Epidermal melanocyte (primary cell): Measurements from ENCODE around the gene FABP3.
A peak's percentile ranks its signal among the peaks of the same experiment; 100 is the strongest.

Experiments
- DNase-seq: peaks from one replicate; pipeline ENCODE4 v3.0.0; 2011; ENCODE audit warnings: low spot score; ENCODE audit not compliant: insufficient read length

The FABP3 gene

DNA sequence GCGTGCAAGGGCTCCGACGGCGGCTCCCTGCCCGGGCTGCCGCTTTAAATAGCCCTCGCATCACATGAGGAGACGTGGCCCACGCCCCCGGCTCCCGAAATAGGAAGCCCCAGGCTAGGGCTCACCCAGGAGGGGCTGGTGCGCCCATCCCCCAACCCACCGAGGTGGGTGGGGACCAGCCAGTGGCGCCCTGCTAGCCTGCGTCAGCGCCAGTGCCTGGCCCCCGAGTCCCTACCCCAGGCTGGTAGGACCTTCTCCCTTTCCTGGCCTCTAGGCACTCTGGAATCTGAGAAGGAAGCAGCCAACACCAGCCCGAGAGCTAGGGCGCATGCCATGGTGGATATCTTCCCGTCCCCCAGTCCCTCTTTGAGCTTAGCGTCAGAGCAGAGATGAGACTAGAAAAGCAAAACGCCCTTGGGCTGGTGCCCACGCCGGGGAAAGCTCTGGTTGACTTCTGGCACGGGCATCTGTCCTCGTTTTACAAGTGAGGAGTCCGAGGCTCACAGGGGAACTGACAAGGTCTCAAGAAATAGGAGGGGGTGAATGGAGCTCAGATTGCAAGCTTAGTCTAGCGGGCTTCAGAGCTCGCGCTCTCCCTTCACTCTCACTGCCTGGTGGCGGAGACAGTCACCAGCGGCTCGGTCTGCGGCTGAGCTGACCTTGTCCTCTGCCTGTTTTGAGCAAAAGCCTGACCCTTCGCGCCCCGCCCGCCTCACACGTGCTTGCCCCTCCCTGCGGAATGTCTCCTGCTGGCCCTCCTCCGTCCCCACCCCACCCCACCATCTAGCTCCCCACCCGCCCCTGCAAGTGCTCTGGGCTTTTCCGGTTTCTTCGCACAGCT is at the start of gene FABP3:
TSS of gene FABP3 (minus strand) at position 21 of the 841 bp plus-strand sequence. CDS start 62 bp downstream, outside the sequence.
- peak; percentile 42 for DNase-seq

DNA sequence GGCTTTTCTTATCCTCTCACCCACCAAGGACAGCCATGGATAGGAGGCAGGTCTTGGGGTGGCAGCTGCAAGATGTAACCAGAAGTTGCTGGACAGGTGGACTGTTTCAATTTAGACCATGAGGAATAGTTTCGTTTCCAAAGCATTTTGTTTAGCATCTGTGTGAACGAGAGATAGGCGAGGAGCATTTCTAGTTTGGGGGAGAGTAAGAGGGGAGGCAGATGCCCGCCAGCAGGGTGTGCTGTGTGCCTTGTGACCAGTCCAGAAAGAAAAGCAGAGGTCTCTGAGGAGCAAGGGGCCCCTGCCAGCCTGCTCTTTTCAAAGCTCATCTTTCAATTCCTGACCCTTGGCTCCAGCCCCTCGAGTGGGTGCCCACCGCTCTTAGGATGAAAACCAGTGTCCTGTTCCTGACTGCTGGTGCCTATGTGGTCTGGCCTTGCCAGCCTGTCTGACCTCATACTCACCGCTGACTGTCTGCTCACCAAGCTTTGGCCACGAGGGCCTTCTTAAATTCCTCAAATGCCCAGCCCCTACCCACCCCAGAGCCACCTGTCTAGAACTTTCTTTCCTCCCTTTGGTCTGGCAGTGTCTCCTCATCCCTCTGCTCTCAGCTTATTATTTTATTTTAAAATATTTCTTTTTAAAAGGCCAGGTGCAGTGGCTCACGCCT is 48.6 kb upstream of the FABP3 start:
- no peak for DNase-seq

DNA sequence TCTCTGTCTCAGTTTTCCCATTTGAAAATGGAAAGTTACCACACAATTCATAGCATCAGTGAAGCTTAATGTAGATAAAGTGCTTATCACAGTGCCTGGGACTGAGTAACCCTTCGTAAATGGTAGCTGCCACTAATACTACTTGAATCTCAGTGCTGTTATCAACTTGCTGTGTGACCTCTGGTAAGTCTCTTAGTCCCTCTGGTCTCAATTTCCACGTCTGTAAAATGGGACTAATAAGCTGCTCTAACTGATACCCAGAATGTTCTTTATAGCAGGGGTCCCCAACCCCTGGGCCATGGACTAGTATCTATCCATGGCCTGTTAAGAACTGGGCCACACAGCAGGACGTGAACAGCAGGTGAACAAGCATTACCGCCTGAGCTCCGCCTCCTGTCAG is 47.8 kb upstream of the FABP3 start:
- DNase-seq: no peak

DNA sequence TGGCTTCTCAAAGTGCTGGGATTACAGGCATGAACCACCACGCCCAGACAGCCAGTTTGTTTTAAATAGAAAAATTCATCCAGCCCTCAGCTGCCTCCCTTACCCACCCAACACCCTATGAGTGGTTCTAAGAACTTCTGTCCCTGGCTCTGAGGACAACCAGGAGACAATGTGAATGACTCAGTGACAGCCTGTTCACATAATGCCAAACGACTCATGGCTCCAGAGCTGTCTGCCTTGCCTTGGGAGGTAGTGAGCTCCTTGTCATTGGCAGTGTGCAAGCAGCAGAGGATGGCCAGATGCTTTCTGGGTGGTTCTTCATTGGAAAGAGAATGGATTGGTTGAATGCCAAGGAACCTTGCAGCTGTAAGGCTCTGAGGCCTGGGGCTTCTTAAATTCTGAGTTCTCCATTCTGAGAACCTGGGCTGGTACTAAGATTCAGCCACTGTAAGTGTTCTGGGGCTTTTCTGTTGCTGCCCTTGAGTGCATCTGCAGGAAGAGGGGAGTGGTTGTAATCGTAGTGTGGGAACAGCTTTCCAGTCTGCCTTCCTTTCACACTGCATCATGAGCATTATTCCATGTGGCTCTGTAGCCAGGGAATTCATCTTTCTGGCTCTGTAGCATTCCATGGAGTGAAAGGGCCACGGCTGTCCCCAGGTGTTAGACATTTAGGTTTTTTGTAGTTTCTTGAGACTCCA is 45.9 kb upstream of the FABP3 start:
- DNase-seq: no peak

DNA sequence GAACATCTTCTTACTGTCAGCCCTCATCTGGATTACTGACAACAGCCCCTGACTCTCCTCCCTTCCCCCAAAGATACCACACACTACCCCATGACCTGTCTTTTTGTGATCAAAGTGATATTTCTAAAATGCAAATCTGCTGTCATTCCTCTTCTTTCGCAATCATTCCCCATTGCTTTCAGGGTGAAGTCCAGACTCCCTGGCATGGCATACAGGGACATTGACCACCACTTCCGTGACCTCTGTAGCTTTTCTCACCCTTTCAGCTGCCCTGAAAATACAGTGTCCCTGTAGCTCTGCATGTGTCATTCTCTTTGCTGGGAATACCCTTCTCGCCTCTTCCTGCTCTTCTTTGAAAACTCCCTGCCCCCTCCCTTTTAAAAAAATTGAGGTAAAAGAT is 44.3 kb upstream of the FABP3 start:
- no peak for DNase-seq

DNA sequence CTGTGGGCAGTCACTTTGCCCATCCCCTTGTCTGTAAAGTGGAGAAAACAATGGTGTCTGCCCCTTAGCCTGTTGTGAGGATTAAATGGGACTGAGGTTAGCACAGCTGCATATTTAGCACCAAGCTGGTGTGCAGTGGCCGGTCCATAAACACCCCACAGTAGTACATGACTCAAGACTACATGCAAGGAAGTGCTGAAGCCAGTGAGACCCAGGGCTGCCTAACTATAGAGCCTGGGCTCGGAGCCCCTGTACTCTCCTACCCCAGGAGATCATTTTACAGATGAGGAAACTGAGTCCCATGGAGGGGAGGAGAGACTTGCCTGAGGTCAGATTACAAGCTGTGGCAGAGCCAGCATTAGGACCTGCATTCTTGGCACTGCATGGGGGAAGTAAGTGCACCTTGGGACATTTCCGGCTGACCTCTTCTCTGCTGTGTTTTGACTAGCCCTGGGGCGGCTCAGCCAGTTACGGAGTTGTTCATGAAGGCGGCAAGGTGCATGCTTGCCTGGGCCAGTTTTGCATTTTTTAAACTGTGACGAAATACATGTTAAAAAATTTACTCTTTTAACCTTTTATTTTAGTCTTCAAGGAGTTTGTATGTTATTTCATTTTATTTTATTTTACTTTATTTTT is 43.3 kb upstream of the FABP3 start:
- no peak for DNase-seq

DNA sequence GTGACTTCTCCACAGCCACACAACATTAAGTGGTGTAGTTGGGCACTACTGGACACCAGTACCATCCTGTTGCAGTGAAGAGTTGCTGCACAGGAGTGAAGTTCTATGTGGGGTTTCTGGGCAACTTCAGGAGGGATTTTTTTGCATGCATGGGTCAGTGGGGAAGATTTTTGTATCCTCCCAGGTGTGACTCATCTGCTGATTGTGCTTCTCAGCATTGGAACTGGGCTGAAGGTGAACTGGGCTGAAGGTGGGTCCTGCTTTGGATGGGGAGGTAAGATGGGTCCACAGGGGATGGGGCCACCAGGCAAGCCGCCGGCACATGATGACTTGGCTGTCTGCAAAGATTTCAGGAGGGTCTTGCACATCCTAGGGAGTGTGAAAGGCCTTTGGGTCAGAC is 42.8 kb upstream of the FABP3 start:
- DNase-seq: no peak

DNA sequence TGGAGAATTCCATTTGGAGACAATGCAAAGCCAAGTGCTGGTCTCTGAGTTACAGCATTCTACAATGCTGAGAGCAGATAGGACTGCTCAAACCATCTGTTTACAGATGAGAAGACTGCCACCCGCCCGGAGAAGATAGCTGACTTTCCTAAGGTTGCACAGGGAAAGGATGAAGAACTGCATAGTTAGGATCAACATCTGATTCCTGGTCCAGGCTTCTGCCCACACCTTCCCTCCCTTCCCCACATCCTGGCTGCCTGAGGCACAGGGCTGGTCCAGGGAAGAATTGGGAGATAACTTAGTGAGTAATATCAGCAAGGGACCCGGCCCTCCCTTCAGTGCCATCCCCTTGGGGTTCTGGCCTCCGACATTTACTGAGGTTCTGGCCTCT is 42.1 kb upstream of the FABP3 start:
- DNase-seq: no peak

DNA sequence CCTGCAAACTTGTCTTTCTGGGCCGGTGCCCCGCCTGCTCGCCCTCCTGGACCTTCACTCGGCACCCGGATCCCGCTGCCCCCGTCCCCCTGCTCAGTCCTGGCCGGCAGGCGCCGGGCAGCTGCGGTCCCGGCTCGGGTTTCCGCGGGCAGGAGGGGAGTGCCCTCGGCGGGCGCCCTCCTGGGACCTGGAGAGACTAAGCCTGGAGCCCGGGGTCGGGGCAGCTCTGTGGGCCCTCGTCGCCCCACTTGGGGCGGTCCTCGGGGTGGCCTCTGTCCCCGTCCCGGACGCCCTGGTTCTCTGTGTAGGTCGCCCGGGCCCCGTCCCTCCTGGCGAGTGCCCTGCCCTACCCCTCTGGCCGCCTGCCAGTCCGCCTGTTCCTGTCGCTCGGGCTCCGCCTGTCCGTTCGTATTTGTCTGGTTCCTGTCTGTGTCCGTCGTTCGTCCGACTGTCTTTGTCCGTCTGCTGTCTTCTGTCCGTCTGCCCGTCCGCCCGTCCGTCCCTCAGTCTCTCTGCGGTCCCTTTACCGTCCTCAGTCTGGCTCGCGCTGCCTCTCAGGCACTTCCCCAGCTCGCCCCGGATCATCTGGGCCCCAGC is 40.6 kb upstream of the FABP3 start:
- DNase-seq: no peak

DNA sequence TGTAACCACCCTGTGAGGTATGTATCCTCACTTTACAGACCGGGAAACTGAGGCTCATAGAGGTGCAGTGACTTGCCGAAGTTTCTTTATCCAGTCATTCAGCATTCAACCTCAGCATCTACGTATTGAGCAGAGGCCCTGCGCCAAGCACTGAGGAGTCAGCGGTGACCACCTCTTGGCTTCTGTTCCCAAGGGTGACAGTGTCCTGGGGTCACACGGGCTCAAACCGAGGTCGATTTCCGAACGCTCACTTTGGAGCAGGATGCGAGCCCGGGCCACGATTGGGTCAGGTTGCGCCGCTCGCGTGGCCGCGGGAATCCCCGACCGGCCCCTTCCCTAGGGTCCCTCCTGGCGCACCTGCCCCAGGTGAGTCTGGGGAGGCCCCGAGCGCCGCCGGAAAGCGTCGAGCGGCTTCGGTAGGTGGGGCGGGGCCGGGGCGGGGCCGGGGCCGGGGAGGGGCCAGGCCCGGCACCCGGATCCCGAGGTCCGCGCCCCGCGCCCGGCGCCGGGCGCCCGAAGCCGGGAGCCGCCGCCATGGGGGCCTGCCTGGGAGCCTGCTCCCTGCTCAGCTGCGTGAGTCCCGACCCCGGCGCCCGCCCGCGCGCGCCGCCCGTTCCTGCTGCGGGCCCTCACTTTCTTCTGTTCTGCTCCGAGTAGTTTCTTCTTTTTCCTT is 40.0 kb upstream of the FABP3 start, which contains the start of gene SERINC2:
TSS of gene SERINC2 (plus strand) at position 482 of the 673 bp plus-strand sequence. CDS start at position 535, 53 bp downstream.
- DNase-seq: peak; percentile 31

DNA sequence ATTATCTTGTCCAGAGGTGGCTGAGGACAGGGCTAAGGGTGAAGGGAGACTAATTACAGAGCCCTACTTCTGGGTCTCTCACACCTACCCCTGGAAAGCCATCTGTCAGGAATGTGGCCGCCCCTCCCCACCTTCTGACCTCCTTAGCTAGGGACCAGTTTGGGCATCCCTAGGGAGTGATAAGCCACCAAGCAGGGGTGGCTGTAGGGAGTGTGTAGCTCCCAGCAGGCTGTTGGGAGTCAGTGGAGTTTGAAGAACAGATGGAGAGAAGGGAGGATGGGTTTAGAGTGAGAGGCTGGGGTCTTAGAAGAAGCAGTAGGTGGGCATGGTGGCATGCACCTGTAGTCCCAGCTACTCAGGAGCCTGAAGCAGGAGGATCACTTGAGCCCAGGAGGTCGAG is 39.3 kb upstream of the FABP3 start:
- no peak for DNase-seq

DNA sequence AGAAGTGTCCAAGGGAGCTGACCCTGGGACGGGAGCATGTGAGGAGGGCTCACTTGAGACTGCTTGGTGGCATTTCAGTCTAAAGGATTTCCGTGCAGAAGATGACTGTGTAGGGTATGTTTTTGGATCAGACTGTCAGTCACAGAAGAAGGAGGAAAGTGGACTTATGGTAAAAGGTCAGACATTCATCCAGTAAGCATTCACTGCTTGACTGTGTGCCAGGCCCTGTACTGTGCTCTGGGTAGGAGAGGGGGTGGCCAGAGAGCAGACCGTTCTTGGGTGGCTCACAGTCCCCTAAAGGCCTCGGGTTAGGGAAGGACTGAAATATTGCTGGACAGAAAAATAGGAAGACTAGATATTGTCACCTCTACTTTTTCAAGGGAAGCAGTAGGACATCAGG is 38.0 kb upstream of the FABP3 start:
- no peak for DNase-seq

DNA sequence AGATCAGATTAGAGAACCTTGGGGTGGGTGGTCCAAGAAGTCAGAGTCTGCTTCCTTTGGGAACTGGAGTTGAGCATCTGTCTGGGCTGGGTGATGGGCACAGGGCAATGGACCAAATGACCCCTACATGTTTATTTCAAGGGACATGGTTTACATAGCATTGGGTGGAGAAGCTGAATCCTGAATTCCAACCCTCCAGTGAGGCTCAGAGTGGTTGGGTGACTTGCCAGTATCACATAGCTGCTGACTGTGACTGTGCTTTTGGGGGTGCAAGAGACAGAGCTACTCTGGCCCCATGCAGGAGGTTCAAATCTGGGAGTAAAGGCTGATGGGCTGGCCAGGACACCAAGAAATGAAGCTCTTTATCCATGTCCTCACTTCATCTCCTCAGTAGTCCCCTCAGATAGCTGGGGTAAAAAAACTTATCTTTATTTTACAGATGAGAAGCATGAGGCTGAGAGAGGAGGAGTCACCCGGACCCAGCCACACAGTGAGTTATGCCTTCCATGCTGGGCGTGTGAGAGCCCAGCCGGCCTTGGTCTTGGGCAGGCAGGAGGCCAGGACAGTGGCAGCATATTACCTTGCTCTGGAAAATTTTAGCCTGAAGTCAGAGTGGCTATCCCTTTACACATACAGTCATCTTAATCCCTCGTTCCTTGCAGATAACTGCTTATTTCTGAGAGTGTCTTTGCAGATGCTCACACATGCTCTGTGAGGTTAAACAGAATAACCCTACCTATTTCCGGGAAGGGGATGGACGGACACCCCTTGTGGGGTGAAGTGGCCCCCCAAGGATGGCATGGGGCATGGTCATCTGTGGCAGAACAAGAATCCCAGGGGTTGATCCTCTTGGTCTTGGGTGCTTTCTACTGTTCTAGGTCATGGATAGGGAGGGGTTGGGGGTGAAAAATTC is 37.3 kb upstream of the FABP3 start:
- DNase-seq: no peak

DNA sequence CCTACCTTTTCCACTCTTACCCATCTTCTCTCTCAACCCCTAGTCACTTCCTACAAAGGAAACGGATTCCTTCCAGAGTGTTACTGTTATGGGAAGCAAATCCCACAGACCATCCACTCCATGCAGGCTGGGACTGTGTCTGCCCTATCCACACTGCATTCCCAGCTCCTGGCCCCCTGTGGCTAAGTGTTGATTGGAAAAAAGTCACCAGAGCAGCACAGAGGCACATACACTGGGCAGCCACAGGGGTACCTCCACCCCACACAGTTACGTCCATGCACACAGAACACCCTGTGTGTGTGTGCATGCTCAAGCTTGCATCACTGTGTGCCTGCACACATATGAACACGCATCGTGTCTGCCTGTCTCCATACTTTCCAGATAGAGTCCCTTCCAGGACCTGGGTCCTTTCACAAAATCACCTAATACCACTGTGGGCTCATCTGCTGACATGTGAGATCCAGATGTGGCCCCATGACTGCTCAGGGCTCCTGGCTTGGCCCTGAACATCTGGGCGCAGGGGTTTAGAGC is 36.0 kb upstream of the FABP3 start:
- no peak for DNase-seq

DNA sequence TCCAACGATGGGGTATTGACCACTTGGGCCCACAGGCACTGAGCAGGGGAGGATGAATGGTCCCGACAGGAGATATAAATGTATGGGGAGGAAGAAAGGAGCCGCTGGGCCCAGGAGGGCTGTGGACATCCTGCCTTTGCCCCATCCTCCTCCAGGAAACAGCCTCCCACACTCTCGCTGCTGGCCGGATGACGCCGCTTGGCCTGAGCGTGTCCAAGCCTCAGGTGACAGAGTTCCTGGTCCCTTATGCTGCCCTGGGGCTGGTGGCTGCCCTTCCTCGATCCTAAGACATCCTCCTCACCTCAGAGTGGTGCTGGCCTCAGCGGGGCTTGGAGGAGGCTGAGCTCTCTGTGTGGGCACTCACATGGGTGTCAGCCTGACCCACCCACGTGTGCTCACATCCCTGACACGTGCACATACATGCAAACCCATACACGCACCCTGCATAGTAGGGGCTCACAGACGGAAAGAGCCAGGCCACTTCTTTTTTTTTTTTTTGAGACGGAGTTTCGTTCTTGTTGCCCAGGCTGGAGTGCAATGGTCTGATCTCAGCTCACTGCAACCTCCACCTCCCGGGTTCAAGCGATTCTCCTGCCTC is 34.3 kb upstream of the FABP3 start:
- no peak for DNase-seq

DNA sequence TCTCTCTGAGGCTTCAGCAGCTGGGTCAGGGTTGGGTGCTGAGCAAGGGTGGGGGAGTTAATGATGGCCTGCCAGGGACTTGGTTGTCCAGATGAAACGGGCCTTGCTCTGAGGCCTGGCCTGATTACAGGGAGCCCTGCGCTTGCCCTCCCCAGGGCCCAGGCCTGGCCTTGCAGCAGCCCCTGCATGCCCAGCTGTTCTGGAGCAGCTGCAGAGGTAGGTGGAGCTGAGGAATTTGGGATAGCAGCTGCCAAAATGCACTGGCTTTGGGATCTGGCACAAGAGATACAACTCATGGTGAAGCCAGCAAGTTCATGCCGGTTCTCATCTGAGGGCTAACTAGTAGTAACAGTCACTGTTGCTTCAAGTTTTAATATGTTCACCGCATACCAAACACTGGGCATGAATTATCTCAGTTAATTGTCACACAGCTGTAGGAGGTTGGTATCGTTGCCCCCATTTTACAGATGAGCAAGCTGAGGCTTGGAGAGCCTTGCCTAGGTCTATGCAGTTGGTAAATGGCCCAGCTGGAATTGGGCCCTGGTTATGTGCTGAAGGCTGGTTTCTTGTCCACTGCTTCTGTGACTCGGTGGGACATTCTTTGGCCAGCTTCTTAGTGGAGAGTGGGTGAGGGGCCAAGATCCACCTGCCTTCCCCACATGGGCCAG is 32.8 kb upstream of the FABP3 start:
- DNase-seq: no peak

DNA sequence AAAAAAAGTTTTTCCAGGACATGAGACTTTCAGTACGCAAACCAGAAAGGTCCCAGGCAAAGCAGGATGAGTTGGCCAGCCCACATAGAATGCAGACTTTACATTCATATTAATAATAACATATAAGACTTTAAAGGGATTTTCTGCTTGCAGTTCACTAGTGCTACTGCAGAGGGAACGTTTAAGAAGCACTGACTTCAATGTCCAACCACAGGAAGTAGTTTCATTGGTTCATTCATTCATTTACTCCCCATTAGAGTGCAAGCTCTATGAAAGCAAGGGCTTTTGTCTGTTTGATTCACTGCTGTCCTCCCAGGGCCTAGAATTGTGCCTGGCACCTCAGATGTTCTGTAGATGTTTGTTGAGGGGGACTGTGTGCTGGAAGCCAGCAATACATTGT is 28.4 kb upstream of the FABP3 start:
- no peak for DNase-seq

DNA sequence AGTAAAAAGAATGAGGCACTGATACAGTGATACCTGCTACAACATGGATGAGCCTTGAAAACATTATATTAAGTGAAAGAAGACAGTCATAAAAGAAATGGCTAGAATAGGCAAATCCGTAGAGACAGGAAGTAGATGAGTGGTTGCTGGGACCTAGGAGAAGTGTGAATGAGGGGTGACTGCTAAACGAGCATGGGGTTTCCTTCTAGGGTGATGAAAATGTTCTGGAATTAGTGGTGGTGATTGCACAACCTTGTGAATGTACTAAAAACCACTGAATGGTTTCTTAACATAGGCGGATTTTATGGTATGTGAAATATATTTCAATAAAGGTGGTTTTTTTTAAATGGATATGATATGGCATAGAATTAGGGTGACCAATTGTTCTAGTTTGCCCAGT is 27.5 kb upstream of the FABP3 start:
- DNase-seq: no peak
